ENCODE measurements around the gene AKAP5. TPM values are rescaled to one million over a fixed set of nuclear protein-coding genes. Genes with fewer than 3 reads are reported as not detected.

The AKAP5 gene
- total and polyA plus RNA-seq, 9 of the 15 experiments (the other 6 are each of a cell fraction or from before 2014, with no cell fraction given) = 0.06 to 0.94 (median 0.34) TPM

- no peak overlapping the region for H3K9ac ChIP-seq (ENCODE audit: insufficient read depth in 1 of 2, low read depth in 2 of 2, low read length in 2 of 2)
- intact Hi-C loops (cut with micrococcal nuclease) (no loop called here), in situ Hi-C loops (cut with MboI) (no loop called here)
- 59% methylated on average over 2 of the region's 2 CpGs for WGBS (ENCODE audit: insufficient coverage, low coverage, missing lambda C conversion rate)
- no peak overlapping the region for H3K4me2 ChIP-seq (ENCODE audit: insufficient read depth, low read length)
- no peak for TF ChIP-seq MCM2 (IDR thresholded peaks at IDR 0.05; ENCODE audit: low read depth)
- no peak for TF ChIP-seq KHSRP (IDR thresholded peaks at IDR 0.05)
- no peak for TF ChIP-seq NR1H2 (CRISPR knock-in tag; IDR thresholded peaks at IDR 0.05)
- no peak for TF ChIP-seq DDX20 (tag; IDR thresholded peaks at IDR 0.05; ENCODE audit: low read depth)
- no peak for TF ChIP-seq ZZZ3 (IDR thresholded peaks at IDR 0.05)
- TF ChIP-seq ZC3H8 (IDR thresholded peaks at IDR 0.05) = no peak
- no peak overlapping the region for H3K4me3 ChIP-seq
- H4K20me1 ChIP-seq (replicated peaks; ENCODE audit: control insufficient read depth, insufficient read depth, low read length) = no peaks in the 10 kb centered on the region
- H3K36me3 ChIP-seq (ENCODE audit: control insufficient read depth, insufficient read depth, low read length) = no peaks in the 10 kb centered on the region
- POLR2A ChIA-PET = no interaction called here
- no peaks in the 10 kb centered on the region for H3K9me3 ChIP-seq (replicated peaks; ENCODE audit: control insufficient read depth, insufficient read depth, low read depth, low read length)
- no peak overlapping the region for H2AFZ ChIP-seq (ENCODE audit: low read depth, low read length)
- no peak for FAIRE-seq
- peaks cover 0 to 19% of the 10 kb centered on the region in 2 experiments; a peak in 3 of 5 replicates for H3K4me1 ChIP-seq (replicated peaks in 1 of 2; ENCODE audit: control insufficient read depth in 2 of 2, insufficient read depth in 2 of 2, low read length in 2 of 2)
- ATAC-seq = no peak
- no TSS peak for BruUV-seq (replicated peaks)
- H3K27me3 ChIP-seq (ENCODE audit: control insufficient read depth in 2 of 2, insufficient read depth in 2 of 2, low read length in 2 of 2) = no peaks in the 10 kb centered on the region
- no peak overlapping the region for H3K27ac ChIP-seq (ENCODE audit: extremely low read depth, low read depth, low read length)
- peaks cover 27% of the 10 kb centered on the region for H3K79me2 ChIP-seq (ENCODE audit: control insufficient read depth, insufficient read depth, low read length)
- CTCF ChIA-PET (ENCODE audit: low intra/inter-chr PET ratio) = no interaction called here
- DNase-seq (ENCODE audit: extremely low read depth in 1 of 4, low spot score in 3 of 4) = no peak
- H3K9me1 ChIP-seq (ENCODE audit: control insufficient read depth, insufficient read depth, low read length) = no peaks in the 10 kb centered on the region
Measured at GRCh38 chr14:64513271-64513670, 48.0 kb downstream of the AKAP5 start.

GRCh38 chr14:64515053-64515452 is 49.8 kb downstream of the AKAP5 start:
- no peaks in the 10 kb centered on the region for H3K9me1 ChIP-seq (ENCODE audit: control insufficient read depth, insufficient read depth, low read length)
- H3K4me2 ChIP-seq (ENCODE audit: insufficient read depth, low read length) = no peak overlapping the region
- H3K4me3 ChIP-seq = no peak overlapping the region
- FAIRE-seq (no peak), DNase-seq (ENCODE audit: extremely low read depth in 1 of 4, low spot score in 3 of 4) (no peak), ATAC-seq (no peak)
- ChIA-PET CTCF (ENCODE audit: low intra/inter-chr PET ratio) (no interaction called here), POLR2A (no interaction called here)
- H3K9ac ChIP-seq (ENCODE audit: insufficient read depth in 1 of 2, low read depth in 2 of 2, low read length in 2 of 2) = no peak overlapping the region
- 50% methylated on average over 1 of the region's 1 CpG for WGBS (ENCODE audit: insufficient coverage, low coverage, missing lambda C conversion rate)
- H3K9me3 ChIP-seq (replicated peaks; ENCODE audit: control insufficient read depth, insufficient read depth, low read depth, low read length) = no peaks in the 10 kb centered on the region
- no TSS peak for BruUV-seq (replicated peaks)
- H2AFZ ChIP-seq (ENCODE audit: low read depth, low read length) = no peak overlapping the region
- H3K36me3 ChIP-seq (ENCODE audit: control insufficient read depth, insufficient read depth, low read length) = no peaks in the 10 kb centered on the region
- H4K20me1 ChIP-seq (replicated peaks; ENCODE audit: control insufficient read depth, insufficient read depth, low read length) = no peaks in the 10 kb centered on the region
- no peak overlapping the region for H3K27ac ChIP-seq (ENCODE audit: extremely low read depth, low read depth, low read length)
- in situ Hi-C loops (cut with MboI) = no loop called here
- intact Hi-C loops (cut with micrococcal nuclease) = no loop called here
- peaks cover 12% of the 10 kb centered on the region for H3K79me2 ChIP-seq (ENCODE audit: control insufficient read depth, insufficient read depth, low read length)
- peaks cover 0 to 10% of the 10 kb centered on the region in 2 experiments; a peak in 2 of 5 replicates for H3K4me1 ChIP-seq (replicated peaks in 1 of 2; ENCODE audit: control insufficient read depth in 2 of 2, insufficient read depth in 2 of 2, low read length in 2 of 2)
- no peaks in the 10 kb centered on the region for H3K27me3 ChIP-seq (ENCODE audit: control insufficient read depth in 2 of 2, insufficient read depth in 2 of 2, low read length in 2 of 2)
- TF ChIP-seq ELF2 (CRISPR knock-in tag; IDR thresholded peaks at IDR 0.05) (no peak), FOXJ3 (CRISPR knock-in tag; IDR thresholded peaks at IDR 0.05) (no peak), GATAD2A (IDR thresholded peaks at IDR 0.05) (no peak), PML (IDR thresholded peaks at IDR 0.05; ENCODE audit: low read length) (no peak), E2F6 (IDR thresholded peaks at IDR 0.05; ENCODE audit: borderline replicate concordance in 1 of 2, extremely low read depth in 1 of 2, insufficient read depth in 1 of 2, insufficient read length in 1 of 2, low read depth in 1 of 2, low read length in 1 of 2, poor library complexity in 1 of 2, severe bottlenecking in 1 of 2) (no peak), PHB (CRISPR knock-in tag; IDR thresholded peaks at IDR 0.05) (no peak), ZNF280A (IDR thresholded peaks at IDR 0.05; ENCODE audit: low read depth, partially characterized antibody) (no peak), WHSC1 (IDR thresholded peaks at IDR 0.05; ENCODE audit: low read length) (no peak), ZNF785 (CRISPR knock-in tag; IDR thresholded peaks at IDR 0.05) (no peak)

Measured in K562 (cell line).